Central memory CD4-positive, alpha-beta T cell (primary cell): Measurements from ENCODE around the gene GPRIN1.
A peak's percentile ranks its signal among the peaks of the same experiment; 100 is the strongest.
"Not testable (repeated sequence)": the region's sequence is repeated elsewhere in the genome, so short reads cannot be mapped to it uniquely, and the experiment has no call there.

Experiments used
- DNase-seq: peaks from one replicate; pipeline ENCODE4 v3.0.0; 2022

Gene GPRIN1

DNA sequence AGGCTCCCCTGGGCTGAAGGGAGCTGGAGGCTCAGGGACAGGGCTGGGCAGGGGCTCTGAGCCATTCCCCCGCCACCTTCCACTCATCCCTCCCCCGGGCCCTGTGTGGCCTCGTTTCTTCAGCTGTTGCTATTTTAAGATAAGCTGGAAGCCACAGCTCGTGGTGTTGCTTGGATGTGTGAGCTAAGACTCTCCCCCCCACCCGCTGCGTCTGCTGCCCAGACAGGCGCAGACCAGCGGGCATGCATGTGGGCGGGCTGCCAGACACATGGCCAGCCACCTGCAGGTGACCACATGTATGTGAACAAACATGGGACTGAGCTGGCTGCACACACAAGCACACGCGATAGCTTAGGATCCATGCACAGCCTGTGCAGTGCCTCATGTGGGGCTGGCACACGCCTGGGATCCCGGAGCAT is 11.7 kb upstream of the GPRIN1 start:
- no peak for DNase-seq

DNA sequence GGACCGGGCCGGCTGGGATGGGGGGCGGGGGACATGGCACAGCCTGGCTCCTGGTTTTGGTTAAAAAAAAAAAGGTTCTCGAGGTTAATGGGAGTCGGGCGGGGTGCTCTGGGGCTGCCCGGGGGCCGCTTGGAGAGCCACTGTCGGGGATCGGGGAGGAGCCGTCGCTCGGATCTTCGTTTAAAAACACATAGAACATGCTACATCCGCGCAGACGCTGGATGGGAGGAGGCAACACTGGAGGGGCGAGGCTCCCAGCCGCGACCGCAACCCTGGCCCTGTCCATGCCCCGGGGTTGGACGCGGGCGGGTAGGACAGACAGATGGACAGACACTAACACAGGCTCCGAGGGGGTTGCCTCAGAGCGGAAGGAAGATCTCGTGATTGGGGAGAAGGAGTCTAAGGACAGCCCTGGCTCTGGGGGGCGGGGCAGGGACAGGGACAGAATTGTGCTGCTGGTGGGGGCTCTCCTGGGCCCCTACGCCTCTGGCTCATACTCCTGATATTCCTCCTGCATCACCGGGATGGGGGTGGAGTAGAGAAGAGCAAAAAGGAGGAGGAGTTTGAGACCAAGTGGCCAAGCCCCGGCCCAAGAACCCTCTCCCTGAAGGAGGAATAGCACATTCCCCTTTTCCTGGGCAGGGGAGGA is 10.5 kb upstream of the GPRIN1 start:
- DNase-seq: no peak

DNA sequence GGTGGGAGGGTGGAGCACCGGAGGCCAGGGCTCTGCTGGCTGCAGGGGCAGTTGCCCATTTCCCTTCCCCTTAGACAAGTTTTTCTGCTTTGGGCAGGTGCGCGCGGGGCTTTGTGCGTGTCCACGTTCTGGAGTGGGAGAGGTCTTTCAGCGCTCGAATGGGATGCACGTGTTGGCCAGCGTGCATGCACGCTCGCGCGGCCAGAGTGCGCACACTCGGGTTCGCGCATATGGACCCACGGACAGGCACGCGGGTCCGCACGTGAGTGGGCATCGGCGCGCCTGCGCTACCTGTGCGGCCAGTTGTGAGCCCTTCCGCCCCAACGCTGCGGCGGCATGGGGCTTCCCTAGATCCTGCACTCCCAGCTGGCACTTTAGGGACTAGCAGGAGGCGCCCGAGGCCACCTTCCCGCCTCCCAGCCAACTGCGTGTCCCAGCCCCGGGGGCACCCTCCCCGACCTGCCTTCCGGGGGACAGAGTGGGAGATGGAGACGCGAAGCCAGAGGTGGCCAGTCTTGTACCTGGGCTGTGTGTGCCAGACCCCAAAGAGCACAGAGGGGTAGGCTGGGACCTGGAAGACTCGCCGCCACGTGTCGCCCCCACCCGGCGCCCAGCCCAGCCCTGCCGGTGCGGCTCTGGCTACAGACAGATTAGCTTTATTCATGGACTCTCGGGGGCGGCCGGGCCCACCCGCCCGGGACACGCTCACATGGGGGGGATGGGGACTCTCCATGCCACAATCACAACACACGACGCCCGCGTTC is 9.8 kb upstream of the GPRIN1 start:
- DNase-seq: no peak

DNA sequence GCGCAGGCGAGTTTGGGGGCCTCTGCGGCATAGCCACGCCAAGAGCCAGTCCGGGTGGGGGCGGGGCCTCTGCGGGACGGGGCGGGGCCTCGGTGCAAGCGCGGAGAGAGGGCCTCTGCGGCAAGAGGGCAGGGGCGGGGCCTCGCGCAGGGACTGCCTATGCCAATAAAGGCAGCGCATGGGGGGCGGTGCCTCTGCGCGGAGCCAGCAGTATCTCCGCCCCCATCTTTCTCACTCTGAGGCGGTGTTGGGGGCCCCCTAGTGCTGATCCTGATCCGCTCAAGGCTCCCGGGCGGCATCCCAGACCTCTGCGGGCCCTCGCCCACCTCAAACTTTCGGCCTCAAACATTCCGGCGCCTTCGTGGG is 9.2 kb upstream of the GPRIN1 start:
- peak; percentile 66 for DNase-seq

DNA sequence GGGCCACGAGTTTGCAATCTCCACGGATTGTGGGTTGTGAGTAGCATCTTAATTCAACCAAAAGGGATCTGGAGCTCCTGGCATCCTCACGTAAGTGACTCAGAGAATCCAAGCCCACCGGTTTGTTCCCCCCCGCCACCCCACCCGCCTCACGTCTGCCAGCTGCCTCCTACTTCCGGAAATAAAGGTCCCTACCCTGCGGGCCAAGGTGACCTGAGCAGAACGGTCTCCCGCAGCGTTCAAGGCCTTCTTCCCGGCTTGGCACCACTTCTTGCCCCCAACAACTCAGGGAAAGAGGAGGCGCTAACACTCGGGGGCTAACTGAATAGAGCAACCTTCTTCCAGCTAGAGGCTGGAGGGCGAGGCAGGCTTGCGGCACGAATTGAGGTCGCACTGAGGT is 8.8 kb upstream of the GPRIN1 start:
- no peak for DNase-seq

DNA sequence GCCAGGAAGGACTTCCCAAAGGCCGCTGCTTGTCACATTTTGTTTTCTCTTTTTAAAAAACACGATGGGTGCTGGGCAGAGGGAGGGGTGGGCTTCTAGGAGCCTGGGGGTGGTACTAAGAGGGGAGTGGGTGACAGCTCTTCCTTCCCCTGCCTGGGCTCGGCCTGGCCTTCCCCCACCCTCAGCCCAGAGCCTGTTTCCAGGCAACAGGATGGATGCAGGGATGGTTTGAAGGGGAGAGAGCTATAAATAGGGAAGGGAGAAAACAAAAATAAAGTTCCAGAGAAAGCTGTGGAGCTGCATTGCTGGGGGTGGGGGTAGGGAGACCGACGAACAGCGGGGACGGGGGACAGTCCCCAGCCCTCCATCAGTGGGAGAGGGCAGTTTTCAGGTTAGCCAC is 6.6 kb upstream of the GPRIN1 start:
- DNase-seq: no peak

DNA sequence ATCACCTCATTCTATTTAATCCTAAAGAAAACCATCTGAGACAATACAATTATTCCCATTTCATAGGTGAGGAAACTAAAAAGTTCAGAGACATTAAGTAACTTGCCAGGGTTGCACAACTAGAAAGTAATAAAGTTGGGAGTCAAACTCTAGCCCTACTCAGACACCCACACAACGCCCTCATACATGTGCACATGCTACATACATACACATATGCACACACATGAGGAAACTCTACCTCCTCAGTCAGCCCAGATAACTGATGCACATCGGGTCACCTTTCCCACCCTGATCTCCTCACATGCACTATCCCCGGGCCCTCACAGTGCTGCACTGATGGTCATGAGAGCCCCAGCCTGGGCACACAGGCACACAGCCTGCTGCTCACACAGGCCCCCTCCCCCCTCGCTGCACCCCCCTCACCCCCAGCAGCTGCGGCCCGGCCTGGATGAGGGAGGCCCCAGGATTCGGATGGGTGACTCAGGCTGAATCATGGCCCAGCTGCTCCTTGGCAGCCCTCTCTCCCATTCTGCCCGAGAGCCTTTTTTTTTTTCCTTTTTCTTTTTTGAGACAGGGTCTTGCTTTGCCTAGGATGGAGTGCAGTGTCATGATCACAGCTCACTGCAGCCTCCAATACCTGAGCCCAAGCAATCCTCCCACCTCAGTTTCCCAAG is 5.0 kb upstream of the GPRIN1 start:
- DNase-seq: no peak

DNA sequence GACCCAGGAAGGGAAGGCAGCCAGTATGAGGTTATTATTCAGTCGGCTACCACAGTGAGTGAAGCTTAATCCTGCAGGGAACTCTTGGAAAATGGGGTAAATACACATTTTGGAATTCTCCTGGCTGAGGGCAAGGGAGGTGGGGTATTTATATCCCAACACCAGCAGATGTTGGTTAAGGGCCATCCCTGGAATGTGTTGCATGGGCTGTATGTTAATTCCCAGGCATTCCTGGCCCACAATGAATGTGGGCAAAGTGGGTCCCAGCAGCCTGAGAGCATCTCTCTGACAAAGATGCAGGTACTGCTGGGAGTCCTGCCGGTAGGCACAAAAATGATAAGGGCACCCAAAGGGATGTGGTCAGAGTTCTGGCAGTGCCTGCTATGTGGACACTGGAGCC is 2.9 kb upstream of the GPRIN1 start:
- DNase-seq: no peak

DNA sequence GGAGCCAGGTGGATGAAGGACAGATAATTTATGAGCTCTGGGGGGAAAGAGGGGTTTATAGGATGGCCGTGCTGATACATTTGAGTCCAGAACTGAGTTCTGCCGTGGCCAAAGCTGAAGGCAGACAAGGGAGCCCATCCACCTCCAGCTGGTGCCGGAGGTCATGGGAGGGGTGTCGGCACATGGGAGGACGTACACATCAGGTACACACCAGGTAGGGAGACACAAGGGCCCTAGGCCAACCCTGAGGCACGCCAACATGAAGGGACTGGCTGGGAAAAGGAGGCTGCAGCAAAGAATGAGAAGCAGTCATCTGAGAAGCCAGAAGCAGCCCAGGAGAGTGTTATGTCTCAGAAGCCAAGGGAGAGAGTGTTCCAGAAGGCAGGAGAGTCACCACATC is 2.1 kb upstream of the GPRIN1 start:
- no peak for DNase-seq

DNA sequence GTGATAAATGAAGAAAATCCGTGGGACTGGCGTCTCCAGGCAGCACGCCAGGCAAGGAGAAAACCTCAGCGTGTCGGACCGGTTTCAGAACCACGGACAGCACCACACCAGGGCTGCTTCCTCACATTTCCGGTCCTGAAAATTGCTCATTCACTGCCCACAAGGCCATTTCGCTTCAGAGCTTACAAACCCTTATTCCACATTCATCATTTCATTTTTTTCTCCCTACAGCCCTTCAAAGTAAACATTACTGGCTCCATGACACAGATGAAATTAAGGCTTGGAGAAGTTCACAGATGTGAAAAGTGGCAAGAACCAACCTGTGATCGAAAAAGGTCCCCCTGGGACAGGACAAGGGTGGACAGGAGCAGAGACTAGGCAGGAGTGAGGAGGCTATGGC is 1.5 kb upstream of the GPRIN1 start:
- DNase-seq: peak; percentile 43

DNA sequence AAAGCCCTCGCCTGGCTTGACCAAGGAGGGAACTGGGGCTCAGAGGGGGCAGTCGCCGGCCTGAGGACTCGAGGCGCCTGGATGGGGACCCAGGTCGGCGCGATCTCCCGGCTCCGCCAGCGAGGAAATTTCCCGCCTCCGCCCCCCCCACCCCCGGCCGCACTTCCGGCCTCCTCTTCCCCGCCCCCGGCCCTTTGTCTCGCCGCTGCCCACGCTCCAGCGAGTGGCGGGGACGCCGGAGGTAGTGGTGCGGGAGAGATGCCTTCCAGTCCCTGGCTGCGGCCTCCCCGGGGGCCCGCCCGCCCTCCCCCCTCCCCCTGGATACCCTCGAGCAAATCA is 448 bp upstream of the GPRIN1 start:
- no peak for DNase-seq

DNA sequence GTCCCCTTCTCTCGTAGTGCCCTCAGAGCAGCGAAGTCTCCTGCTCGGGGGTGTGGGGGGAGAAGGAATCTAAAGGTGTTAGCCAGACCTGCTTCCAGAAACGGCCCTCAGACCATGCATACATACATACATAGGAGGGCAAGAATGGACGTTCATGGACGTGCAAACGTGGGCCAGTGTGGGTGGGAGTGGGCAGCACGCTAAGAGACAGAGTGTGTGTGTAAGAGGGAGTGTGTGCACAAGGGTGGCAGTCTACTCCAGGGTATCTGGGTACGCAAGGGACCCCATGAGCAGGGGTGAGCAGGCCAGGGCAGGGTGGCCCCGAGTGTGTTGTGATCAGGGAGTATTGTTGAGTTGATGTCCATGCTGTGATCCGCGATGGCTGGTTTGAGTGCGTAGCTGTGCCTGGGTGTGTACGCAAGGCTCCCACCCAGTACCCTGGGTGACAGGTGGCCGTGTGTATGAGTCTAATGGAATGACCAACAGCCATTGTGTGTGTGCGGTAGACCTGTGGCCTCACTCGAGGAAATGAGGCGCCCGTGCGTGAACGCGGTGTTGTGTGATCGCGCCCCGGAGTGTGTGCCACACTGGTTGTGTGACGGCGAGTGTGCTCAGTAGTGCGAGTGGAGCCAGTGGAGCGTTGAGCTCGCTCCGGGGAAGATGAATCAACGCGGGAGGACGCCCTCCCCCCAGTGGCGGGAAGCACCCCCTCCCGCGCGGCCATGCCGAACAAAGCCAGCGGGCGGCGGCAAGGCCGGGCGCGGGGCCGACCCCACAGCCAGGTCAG is 826 bp downstream of the GPRIN1 start:
- no peak for DNase-seq

DNA sequence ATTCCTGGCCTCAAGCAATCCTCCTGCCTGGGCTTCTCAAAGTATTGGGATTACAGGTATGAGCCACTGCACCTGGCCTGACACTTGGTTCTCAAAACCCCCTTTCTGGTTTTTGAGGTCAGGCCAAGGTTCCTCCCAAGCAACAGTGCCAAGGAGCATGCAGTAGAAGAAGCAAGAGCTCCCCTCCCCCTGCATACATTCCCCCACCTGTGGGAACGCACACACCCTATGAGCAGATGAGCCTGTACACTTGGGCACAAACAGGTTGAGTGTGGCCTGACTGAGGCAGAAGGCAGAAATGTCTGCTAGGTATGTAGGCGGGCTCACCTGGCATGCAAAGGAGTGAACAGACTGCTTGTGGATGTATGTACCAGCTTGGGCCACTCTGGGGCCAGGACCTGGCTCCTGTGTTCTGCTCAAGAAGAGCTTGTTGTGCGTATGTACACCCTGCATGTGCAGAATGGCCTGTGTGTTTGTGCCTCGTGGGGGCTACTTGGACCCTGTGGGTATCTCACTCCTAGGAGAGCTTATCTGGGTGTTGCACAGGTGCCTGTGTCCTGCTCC is 1.7 kb downstream of the GPRIN1 start:
- DNase-seq: no peak

DNA sequence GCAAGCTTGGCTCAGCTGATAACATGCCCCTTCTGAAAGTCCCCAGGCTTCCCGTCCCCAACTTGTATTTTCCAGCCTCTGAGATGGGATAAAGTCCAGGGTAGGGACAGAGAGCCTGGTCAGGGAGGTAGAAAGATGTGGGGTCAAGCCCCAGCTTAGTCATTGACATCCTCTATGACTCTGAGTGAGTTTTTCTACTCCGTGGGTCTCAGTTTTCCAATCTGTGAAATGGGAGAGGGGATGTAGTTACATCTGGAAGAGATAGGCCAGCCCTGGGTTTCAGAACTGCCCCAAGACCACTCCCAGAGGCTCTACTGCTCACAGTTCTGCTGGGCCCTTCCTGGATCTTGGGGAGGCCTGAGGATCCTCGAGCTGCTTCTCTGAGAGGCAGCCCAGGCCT is 3.1 kb downstream of the GPRIN1 start:
- no peak for DNase-seq

DNA sequence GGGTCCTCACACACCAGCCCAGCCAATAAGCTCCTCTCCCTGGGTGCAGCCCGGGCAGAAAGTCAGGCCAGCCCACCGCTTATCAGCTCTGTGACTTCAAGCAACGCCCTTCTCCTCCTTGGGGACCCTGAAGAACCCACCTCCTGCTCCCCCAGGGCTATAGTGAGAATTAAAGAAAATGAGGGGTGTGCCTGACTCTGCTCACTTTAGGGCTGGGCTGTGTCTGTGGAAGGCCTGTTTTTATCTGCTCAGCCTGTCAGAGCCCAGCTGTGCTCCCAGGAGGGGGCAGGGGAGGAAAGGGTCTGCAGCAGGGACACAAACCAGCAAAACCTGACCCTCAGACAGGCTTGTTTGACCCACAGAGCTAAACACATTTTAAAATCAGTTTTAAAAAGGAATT is 3.9 kb downstream of the GPRIN1 start:
- no peak for DNase-seq

DNA sequence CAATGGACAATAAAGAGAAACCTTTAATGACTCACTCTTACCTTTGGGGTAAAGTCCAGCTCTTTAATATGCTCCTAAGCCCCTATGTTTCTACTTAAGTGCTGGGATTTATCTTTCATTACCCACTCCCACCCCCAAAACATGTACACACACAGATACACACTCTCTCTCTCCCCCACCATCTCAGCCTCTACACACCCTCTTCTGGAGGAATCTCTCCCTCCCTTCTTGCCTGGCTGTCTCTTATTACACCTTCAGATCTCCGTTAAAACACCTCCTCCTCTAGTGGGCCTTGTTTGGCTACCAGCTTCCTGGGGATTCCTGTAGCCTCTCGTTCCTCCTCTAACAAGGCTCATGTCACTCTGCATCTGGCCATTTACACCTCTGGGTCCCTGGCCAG is 6.9 kb downstream of the GPRIN1 start:
- DNase-seq: no peak

DNA sequence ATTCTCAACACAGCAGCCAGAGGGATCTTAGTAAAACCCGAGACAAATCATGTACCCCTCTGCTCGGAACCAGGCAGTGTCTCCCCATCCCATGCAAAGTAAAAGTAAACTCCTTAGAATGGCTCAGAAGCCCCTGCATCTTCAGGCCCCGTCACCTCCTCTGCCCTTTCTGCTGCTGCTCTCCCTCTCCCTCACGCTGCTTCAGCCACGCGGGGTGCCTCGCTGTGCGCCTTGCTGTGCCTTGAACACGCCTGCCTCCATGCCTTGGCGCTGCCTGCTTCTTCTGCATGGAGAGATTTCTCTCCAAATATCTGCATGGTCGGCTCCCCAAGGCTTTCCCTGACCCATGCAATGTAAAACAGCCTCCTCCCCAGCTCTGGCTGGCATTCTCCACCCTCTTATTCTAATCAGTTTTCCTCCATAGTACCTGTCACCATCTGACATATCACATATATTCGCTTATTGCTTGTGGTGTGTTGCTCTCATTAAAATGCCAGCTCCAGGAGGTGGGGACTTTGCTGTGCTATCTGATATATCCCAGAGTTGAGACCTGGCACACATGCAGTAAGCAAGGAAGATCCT is 8.0 kb downstream of the GPRIN1 start:
- DNase-seq: no peak

DNA sequence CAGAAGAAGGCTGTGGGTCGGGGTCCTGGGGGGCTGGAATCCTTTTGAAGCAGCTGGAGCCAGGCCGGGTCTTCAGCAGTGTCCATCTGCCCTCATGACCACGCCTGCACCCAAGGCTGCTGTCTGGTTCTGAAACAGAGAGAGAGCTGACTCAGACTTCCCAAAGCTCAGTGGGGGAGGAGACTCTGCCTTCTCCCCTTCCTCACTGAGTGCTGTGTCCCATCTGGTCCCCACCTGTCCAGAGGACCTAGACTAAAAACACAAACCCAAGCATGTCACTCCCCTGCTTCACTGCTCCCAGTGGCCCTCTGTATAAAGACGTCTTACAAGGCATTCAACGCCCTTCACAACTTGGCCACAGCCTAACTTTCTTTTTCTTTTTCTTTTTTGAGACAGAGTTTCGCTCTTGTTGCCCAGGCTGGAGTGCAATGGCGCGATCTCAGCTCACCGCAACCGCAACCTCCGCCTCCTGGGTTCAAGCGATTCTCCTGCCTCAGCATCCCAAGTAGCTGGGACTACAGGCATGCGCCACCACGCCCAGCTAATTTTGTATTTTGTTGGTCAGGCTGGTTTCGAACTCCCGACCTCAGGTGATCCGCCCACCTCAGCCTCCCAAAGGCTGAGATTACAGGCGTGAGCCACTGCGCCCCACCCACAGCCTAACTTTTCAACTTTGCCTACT is 10.1 kb downstream of the GPRIN1 start:
- DNase-seq: not testable (repeated sequence)

DNA sequence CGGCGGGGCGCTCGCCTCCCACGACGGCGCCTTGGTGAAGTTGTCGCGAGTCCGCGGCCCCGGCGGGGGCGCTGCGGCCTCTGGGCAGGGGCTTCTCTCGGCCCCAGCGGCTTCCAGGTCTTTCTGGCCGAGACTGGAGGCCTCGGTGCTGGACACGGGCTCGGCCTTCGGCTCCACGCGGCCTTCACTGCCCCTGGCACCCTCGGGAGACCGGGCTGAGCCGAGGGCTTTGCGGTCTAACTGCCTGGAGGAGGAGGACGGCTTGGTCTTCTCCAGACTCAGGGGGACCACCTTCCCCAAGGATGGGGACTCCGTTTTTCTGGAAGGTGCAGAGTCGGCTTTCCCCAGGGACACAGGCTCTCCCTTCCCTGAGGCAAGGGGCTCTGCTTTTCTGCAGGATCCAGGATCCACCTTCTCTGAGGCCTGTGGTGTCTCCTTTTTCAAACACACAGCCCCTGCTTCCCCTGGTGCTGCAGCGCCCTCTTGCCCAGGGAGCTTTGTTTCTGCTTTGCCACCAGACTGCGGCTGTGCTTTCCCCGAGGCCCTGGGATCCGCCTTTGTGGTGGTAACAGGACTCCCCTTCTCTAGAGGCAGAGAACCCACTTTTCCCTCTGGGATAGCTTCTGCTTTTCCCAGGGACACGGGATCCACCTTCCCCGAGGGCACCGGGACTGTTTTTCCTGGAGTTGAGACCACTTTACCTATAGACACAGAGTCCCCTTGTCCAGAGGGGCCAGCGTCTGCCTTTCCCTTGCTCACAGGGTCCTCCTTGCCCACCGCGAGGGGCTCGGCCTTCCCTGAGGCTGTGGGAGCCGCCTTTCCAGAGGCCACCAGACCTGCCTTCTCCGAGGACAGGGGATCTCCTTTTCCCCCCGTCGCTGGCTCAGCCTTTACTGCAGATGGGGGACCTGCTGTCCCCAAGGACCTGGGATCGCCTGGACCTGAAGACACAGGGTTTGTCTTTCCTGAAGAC is 12.3 kb downstream of the GPRIN1 start:
- DNase-seq: no peak

DNA sequence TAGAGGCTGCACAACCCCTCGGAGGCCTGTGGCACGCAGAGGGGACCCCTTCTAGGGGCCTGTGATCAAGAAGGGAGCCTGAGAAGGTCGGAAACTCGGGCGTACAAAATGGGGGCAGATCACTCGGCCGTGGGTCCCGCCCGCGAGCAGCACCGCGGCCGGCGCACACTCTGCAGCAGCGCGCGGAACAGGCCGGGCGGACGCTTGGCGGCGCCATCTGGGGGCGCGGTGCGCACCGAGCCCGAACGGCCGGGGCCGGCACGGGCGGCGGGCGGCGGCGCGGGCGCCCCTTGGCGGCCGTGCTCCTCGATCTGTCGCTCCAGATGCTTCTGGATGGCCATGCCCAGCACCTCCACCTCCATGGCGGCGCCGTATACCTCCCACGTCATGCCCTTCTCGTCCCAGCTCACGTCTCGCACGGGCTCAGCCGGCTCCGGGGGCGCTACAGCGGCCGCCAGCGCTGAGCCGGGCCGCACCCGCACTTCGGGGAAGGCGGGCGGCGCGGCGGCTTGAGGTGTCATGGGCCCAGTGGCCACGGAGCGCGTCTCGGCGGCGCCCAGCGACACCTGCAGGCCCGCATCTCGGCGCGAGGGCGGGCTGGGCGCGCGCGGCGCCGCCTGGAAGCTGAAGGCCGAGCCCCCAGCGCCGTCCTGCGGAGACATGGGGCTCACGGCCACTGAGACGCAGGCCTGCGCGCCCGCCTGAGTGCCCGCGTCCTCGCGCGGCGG is 13.1 kb downstream of the GPRIN1 start:
- DNase-seq: peak; percentile 65
